NCI-H2227 (cell line): Measurements from ENCODE around the gene ASPSCR1.
"Not testable (repeated sequence)": the region's sequence is repeated elsewhere in the genome, so short reads cannot be mapped to it uniquely, and the experiment has no call there.

Experiments
- DNase-seq: peaks from one replicate; lab custom pipeline; 2025; ENCODE audit not compliant: unreplicated experiment; lab: John Stamatoyannopoulos, UW

Gene ASPSCR1

DNA sequence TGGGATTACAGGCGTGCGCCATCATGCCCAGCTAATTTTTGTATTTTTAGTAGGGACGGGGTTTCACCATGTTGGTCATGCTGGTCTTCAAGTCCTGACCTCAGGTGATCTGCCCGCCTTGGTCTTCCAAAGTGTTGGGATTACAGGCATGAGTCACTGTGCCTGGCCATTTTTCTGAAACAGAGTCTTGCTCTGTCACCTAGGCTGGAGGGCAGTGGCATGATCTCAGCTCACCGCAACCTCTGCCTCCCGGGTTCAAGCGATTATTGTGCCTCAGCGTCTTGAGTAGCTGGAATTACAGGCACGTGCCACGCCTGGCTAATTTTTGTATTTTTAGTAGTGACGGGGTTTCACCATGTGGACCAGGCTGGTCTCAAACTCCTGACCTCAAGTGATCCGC lies 4.1 kb downstream of the ASPSCR1 start:
- not testable (repeated sequence) for DNase-seq

DNA sequence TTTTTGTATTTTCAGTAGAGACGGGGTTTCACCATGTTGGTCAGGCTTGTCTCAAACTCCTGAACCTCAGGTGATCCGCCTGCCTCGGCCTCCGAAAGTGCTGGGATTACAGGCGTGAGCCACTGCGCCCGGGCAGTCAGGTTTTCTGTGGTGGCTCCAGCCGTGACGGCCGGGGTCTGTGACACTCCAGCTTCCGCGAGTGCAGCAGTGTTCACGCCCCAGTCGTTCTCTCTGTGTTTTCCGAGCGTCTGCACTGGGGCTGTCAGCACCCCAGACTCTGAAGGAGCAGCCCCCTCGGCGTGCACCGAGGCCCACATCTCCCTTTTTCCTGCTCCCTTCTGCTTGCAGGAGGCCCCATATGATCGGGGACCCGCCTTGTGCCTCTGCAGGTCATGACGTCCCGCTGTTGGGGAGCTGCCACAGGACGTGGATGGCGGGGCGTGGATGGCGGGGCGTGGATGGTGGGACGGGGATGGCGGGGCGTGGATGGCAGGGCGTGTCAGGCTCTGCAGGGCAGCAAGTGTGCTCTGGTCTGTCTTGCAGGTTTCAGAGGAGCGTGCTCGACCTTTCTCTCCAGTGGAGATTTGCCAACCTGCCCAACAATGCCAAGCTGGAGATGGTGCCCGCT lies 5.7 kb downstream of the ASPSCR1 start:
- DNase-seq: no peak

DNA sequence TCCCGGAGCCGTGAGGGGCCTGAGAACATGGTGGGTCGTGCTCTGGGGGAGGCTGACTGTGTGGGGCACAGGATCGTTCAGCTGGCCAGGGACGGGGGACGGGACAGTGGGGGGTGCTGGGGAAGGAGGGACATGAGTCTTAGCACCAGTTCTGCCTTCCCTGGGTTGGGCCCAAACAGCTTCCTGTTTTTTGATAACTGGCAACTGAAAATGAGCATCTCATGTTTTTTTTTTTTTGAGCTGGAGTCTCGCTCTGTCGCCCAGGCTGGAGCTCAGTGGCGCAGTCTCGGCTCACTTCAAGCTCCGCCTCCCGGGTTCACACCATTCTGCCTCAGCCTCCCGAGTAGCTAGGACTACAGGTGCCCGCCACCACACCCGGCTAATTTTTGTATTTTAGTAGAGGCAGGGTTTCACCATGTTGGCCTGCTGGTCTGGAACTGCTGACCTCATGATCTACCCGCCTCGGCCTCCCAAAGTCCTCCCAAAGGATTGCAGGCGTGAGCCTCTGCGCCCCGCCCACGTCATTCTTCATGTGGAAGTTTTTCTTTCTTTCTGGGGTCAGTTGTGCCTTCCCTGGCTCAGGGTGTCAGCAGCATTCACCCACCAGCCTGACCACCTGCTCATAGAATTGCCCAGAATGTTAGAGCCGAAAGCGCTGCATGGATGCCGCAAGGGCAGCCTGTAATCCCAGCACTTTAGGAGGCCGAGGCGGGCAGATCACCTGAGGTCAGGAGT lies 6.4 kb downstream of the ASPSCR1 start:
- DNase-seq: no peak

DNA sequence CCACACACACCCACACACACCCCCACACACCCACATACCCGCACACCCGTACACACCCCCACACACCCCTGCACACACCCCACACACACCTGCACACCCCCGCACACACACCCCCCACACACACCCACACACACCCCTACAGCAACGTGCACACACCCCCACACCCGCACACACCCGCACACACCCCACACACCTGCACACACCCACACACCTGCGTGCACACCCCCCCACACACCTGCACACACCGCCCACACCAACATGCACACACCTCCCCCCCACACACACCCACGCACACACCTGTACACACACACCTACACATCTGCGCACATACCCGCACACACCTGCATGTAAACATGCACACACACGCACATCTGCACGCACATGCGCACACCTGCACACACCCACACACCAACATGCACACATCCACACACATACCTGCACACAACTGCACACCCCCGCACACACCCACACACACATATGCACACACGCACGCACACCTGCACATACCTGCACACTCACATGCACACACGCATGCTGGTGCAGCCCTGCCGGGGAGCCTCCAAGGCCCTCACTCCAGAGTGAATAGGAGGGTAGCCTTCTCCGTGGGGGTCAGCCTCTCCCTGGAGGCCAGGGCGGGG lies 7.5 kb downstream of the ASPSCR1 start:
- no peak for DNase-seq

DNA sequence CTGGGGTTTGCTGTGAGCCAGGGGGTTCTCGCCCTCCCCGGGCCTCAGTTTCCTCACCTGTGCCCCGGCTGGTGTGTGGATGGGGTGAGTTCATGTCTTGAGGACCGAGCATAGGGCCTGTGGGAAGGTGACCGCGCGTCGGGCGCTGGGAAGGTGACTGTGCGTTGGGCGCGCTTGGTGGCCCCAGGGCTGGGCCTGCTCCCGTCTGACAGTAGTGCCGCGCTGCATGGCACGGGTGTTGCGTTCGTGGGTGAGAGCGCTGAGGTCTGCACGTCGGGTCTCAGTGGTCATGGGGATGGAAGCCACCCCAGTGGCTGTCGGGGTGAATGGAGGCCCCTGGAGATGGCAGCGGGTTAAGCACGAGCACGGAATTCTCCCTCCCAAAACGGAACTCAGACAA lies 9.2 kb downstream of the ASPSCR1 start:
- no peak for DNase-seq

DNA sequence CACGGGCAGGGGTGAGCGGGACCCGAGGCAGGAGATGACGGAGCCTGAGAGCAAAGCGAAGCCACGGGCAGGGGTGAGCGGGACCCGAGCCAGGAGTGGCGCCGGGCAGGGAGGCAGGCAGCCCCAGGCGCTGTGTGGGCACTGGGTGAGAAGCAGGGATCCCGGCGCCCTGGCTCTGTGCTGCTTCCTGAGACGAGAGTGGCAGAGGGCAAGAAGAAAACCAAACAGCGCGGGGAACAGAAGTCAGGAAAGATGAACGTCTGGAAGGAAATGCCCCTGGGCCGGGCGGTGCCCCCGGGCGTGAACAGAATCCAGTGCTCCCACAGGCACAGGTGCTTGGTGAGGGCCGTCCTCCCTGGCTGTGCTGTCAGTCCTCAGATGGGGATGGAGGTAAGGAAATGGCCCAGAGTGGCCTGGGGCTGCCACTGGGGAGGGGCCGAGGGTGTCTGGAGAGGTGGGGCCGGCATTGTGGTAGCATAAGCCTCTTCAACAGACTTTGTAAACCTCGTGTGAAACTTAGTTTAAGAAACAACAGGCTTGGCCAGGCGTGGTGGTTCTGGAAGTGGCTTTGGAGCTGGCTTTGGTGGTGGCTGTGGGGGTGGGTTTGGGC lies 9.8 kb downstream of the ASPSCR1 start:
- DNase-seq: no peak

DNA sequence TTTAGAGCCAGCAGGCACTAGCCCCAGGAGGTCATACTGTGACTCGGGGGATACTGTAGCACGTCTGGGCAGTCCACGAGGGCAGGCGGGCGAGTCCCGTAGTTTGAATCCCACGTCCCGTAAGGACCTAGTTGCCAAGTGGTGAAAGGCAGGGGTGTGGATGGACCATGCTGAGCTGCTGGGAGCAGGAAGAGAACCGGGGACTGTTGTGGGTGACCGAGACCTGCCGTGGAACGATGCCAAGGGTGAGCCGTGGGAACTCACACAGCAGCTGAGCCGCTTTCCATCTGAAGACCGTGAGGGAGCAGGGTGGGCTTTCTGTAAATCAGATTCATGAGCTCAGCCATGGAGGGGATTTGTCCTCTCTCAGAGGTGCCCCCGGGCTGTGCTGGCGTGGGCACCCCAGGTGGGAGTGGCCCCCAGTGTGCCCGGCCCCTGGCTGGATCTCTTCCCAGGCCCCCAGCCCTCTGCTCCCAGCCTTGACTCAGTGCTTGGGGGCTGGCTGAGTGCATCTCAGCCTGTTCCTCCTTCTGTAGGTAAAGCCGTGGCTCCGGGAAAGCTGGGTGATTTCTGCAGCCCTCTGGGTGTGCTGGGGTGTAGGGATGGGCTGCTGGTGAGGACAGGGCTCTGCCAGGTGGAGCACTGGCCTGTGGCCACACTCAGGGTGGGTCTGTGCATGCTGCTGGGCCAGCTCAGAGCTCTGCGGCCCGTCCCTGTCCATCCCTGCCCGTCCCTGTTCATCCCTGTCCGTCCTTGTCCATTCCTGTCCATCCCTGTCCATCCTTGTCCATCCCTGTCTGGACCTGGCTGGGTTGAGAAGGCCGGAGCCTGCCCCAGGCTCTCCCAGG lies 13.6 kb downstream of the ASPSCR1 start:
- no peak for DNase-seq

DNA sequence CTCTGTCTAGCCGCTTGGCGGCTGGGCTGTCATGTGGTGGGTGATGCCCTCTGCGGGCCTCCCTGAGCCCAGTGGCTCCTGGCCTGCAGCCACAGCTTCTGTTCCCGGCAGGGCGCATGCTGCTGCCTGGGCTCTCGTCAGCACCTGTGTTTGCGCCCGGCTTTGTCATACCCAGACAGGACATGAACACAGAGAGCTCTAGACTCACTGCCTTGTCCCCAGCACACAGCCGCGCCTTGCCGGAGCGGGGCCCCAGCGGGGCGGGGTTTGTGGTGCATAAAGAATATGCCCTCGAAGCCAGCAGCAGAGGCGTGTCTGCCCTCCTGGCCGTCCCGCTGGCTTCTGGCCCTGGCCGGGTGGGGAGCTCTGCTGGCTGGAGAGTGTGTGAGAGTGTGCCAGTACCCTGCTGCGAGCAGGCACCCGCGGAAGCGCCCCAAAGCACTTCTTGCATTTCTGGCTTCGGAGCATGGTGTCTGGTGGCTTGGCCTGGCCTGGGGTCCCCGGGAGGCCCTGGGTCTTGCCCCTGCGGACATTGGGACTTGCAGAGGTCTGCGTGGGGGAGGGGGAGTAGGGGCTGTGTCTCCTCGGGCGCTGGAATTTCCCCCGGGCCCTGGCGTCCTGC lies 14.4 kb downstream of the ASPSCR1 start:
- DNase-seq: no peak

DNA sequence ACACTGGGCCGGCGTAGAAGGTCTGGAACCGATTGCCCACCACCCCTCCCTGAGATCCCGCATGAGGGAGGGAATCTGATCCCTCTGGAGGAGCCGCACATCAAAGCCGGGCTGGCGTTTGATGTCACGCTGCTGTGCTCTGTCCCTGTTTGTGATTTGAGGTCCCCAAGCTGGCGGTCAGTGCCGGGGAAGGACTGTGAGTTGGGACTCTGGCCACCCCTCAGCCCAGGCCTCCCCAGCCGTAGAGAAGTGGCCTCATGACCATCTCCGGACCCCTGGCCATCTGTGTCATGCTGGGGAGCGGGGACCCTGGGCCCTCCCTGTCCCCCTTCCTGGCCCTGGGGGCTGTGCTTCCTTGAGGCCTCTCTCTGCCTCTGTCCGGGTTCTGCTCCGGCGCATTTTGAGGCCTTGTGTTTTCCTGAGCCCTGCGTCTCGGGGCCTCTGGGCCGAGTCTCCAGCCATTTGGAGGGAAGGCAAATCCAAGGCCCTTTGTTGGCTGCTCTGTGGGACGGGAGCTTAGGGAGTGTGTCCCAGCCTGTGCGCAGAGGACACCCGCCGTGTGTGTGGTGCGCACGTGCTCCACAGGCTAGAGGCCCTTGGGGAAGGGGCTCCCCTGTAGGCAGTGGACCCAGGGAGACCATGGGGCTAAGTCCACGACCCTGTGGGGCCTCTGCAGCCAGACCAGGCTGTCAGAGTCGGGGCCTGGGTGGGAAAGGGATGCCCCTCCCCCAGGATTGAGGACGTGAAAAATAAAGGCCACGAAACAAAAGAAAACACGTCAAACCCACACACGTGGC lies 15.1 kb downstream of the ASPSCR1 start:
- DNase-seq: no peak

DNA sequence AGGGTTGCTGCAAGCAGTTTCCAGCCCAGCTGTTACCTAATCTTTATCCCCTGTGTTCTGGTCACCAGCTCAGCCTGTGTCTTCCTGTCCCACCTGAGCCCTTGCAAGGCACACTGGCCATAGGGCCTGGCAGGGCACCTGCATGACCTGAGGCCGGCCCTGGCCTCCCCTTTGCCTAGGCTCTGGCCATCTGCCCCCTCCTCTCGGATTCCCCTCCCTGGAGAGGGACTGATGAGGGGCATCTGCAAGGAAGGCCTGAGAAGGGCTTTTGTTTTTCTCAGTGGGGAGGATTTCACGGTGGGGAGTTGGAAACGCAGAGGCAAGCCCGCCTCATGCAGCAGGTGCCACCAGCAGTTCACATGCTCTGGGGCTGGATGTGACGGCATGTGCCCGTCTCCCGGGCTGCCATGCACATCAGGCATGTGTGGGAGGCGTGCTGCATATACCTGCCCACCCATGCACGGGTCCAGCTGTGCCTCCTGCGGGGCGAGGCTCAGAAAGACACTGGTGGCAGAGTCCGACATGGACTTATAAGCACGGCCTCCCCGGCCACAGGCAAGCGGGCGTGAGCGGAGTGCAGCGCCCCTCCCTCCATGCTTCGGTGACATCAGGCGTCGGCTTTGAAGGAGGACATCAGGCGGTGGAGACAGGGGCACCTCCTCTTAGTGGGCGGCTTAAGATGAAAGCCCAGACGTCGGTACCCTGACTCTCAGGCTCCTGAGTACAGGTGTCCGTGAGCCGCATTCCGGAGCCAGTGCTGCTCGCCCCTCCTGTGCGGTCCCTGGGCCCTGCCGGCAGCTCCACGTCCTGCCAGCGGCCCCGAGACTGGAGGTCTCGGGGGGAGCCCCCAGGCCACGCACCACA lies 16.5 kb downstream of the ASPSCR1 start:
- DNase-seq: no peak

DNA sequence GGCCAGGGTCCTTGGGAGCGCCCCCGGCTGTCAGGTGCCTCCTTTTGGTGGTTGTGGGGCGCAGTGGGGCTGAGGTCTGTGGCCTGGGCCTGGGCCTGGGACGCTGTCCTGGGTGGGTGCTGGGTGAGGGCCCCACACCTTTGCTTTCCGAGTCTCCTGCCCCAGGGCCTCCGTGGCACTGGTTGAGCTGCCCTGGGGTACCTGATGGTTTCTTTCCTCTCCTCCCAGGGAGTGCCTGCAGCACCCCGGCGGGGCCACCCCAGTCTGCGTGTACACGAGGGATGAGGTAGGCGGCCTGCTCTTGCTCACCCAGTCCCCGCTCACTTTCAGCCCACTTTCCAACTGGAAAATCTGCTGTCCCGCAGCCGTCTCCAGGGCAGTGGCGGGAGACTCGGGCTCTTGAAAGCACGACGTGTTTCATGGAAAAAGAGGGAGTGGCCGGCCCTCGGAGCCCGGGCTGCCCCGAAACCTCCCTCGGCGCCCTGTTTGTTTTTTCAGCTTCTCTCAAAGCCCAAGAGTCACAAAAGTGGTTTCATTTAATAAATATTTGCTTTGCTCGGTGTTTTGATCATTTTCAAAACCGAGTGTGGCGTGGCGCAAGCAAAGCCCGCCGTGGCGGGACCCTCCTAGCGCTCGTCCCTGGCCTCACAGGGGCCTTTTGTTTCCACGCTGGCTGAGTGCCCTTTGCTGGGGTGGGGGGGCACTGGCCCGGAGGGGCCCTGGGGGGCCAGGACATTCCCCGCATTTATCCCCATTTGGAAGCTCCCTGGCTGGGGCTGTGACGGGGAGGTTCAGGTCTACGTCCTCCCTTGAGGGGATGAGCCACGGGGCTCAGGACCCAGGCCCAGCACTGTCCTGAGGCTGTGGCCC lies 17.4 kb downstream of the ASPSCR1 start:
- no peak for DNase-seq

DNA sequence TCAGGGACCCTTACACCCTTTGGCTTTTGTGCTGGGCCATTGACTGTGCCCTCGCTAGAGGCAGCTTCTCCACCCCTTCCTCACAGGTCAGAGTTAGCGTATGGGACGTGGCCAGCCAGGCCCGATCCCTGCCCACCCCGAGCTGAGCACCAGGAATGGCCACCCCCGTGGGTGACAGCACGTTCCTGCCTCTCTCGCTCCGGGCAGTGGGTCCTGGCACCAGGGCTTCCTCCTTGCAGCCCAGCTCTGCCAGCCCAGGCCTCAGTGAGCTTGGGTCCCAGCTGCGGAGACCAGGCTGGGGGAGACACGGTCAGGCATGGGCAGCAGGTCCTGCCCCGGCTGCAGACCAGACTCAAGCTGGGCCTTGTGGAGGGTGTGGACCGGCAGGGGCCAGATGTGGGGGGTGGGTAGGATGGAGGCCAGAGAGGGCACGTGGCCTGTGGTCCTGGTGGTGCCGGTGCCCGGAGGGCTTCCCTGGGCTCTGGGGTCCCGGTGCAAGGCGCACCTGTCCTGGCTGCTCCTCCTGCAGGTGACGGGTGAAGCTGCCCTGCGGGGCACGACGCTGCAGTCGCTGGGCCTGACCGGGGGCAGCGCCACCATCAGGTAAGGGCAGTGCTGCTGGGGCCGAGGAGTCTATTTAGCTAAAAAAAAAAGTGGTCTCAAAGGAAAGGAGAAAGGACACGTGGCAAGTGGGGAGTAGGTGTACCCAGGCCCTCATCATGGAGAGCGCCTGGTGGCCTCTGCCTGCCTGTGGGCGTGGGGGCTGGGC lies 18.2 kb downstream of the ASPSCR1 start:
- no peak for DNase-seq

DNA sequence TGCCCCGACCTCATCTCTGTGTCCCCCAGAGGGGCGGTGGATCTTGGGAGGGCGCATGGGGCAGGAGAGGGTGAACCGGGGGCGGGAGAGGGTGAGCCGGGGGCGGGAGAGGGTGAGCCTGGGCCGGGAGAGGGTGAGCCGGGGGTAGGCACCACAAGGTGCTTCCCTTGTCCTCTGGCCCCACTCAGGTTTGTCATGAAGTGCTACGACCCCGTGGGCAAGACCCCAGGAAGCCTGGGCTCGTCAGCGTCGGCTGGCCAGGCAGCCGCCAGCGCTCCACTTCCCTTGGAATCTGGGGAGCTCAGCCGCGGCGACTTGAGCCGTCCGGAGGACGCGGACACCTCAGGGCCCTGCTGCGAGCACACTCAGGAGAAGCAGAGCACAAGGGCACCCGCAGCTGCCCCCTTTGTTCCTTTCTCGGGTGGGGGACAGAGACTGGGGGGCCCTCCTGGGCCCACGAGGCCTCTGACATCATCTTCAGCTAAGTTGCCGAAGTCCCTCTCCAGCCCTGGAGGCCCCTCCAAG lies 18.9 kb downstream of the ASPSCR1 start:
- DNase-seq: no peak

DNA sequence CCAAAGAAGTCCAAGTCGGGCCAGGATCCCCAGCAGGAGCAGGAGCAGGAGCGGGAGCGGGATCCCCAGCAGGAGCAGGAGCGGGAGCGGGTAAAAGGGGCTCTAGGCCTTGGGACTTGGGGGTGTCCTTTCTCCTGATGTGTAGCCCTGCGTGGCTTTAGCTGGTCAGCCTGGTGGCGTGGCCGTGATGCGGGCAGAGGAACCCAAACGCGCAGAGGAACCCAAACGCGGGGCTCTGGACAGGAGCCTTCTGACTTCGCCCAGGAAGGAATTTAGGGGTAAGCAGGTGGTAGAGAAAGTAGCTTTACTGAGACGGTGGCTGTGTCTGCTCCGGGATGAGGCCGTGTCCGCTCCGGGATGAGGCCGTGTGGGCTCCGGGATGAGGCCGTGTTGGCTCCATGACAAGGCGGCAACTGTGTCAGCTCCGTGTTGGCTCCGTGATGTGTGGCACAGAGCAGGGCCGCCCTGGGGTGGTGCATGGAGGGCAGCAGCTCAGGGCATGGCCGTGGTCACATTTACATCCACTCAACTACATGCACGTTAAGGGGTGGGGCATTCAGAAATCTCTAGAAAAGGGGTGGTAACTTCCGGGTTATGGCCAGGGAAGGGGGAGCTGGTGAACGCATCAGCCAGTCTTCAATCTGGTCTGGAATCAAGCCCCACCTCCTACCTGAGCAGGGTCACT lies 19.5 kb downstream of the ASPSCR1 start:
- DNase-seq: no peak

DNA sequence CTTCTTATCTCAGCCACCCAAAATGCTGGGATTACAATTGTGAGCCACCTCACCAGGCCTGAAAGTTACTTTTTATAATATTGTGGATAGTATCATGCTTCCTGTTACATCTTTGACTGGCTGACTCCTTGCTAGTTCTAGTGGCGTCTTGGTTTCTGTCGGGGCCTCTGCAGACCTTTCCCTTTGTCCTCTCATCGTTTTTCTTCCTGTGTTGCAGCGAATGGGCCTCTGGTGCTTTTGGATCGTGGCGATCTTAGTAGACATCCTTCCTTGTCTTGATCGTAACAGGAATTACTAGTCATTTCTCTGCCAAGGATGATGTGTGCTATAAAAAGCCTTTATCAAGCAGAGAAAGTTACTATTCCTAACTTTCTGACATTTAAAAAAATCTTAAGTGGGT lies 20.8 kb downstream of the ASPSCR1 start:
- no peak for DNase-seq

DNA sequence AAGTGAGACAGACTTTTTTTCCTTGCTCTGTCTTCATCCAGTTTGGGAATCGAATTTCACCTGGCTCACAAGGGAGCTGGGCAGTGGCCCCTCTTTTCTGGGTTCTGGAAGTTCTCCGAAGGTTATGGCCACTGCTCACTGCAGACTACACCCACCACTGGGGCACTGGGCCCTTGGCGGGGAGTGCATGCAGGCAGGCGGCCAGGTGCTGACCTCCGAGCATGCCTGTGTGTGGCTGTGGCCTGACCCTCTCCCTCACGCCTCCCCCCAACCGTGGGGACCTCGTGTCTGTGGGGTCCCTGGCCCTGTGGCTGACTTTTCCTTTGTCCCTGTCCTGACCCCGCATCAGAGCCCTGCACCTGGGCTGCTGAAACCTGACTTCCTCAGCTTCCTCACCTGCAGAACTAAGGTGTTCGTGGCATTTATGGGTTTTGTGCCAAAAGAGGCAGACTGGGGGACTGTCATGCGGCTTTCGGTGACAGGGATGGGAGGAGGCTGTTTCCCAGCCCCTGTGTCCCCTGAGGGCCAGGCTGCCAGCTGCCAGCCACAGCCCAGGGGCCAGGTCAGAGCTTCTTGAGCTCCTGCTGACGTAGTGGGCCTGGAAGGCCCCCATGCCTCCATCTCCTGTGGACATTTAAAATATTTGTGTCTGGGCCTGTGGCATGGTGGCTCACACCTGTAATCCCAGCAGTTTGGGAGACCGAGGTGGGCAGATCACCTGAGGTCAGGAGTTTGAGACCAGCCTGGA lies 21.4 kb downstream of the ASPSCR1 start:
- no peak for DNase-seq
